DOHH2 (cell line): Measurements from ENCODE around the gene RUNX2.

Experiments used
- H3F3A ChIP-seq: fragments of 200-600 bp; sonication (generic), shearing (Covaris generic); 2 replicates; pipeline ENCODE4 v1.6.0; 2016; ENCODE audit warnings: antibody characterized with exemption, mild to moderate bottlenecking; ENCODE audit not compliant: control insufficient read depth, insufficient read depth
- H3K27ac ChIP-seq: fragments of 200-600 bp; sonication (generic); 2 replicates; pipeline ENCODE4 v1.5.1; 2014; ENCODE audit warnings: low read depth, mild to moderate bottlenecking, low read length, moderate library complexity
- H3K27me3 ChIP-seq: fragments of 200-600 bp; sonication (generic); 2 replicates; pipeline ENCODE4 v1.6.1; 2014; ENCODE audit warnings: mild to moderate bottlenecking, low read length, mixed read lengths; ENCODE audit not compliant: control insufficient read depth
- H3K36me3 ChIP-seq: fragments of 200-600 bp; sonication (generic); 2 replicates; pipeline ENCODE4 v1.6.1; 2014; ENCODE audit warnings: mild to moderate bottlenecking, low read length, moderate library complexity, mixed read lengths; ENCODE audit not compliant: control insufficient read depth
- H3K4me1 ChIP-seq: fragments of 200-600 bp; sonication (generic); 2 replicates; pipeline ENCODE4 v1.6.1; 2014; ENCODE audit warnings: mild to moderate bottlenecking, low read length, mixed read lengths; ENCODE audit not compliant: control insufficient read depth
- H3K4me2 ChIP-seq: fragments of 200-600 bp; sonication (generic); 2 replicates; pipeline ENCODE4 v1.6.0; 2014; ENCODE audit warnings: mild to moderate bottlenecking, low read length, moderate library complexity
- H3K4me3 ChIP-seq: fragments of 200-600 bp; sonication (generic); 2 replicates; pipeline ENCODE4 v1.5.1; 2014; ENCODE audit warnings: mild to moderate bottlenecking, low read length, mixed read lengths
- H3K79me2 ChIP-seq: fragments of 200-600 bp; sonication (generic); 2 replicates; pipeline ENCODE4 v1.6.1; 2014; ENCODE audit warnings: mild to moderate bottlenecking, low read length, mixed read lengths; ENCODE audit not compliant: control insufficient read depth
- H3K9me2 ChIP-seq: fragments of 200-600 bp; sonication (generic); replicated peaks from 2 replicates; pipeline ENCODE4 v1.6.1; 2014; ENCODE audit warnings: mild to moderate bottlenecking, low read length, mixed read lengths; ENCODE audit not compliant: control insufficient read depth
- H3K9me3 ChIP-seq: fragments of 200-600 bp; sonication (generic); 2 replicates; pipeline ENCODE4 v1.6.1; 2014; ENCODE audit warnings: antibody characterized with exemption, low read length, mixed read lengths; ENCODE audit not compliant: control insufficient read depth, insufficient read depth
- H4K20me1 ChIP-seq: fragments of 200-600 bp; sonication (generic); 2 replicates; pipeline ENCODE4 v1.6.0; 2014; ENCODE audit warnings: low read depth, mild to moderate bottlenecking, antibody characterized with exemption, low read length, moderate library complexity; ENCODE audit not compliant: control insufficient read depth, insufficient read depth
- CTCF ChIP-seq: fragments of 200-600 bp; sonication (generic); IDR thresholded peaks from one replicate; pipeline ENCODE4 v1.5.1; 2014; ENCODE audit warnings: antibody characterized with exemption, mild to moderate bottlenecking, low read depth, low read length; ENCODE audit not compliant: poor library complexity, severe bottlenecking
- EZH2phosphoT487 ChIP-seq: fragments of 200-600 bp; sonication (generic); IDR thresholded peaks from 2 replicates; pipeline ENCODE4 v1.6.1; 2017; ENCODE audit warnings: borderline replicate concordance, mild to moderate bottlenecking, antibody characterized with exemption, low read length, moderate library complexity, mixed read lengths

RUNX2 gene

GRCh38 chr6:45472382-45472781 is 144.3 kb downstream of the RUNX2 start:
- Histone ChIP-seq H3K4me1 (no peaks in the 10 kb centered on the region), H3K9me2 (no peaks in the 10 kb centered on the region), H3F3A (no peaks in the 10 kb centered on the region), H3K9me3 (no peaks in the 10 kb centered on the region), H3K4me3 (no peak overlapping the region), H3K79me2 (no peaks in the 10 kb centered on the region), H3K27ac (no peak overlapping the region), H3K4me2 (no peak overlapping the region), H4K20me1 (no peaks in the 10 kb centered on the region), H3K27me3 (no peaks in the 10 kb centered on the region; the same call in 1 of the 2 replicates), H3K36me3 (no peaks in the 10 kb centered on the region)
- TF ChIP-seq EZH2phosphoT487: no peak

- TF ChIP-seq CTCF (no peak), EZH2phosphoT487 (no peak)
- H3K4me3 ChIP-seq: no peak overlapping the region
- H3K9me2 ChIP-seq: no peaks in the 10 kb centered on the region
- H3K36me3 ChIP-seq: no peaks in the 10 kb centered on the region
- H3K27ac ChIP-seq: no peak overlapping the region
- no peaks in the 10 kb centered on the region; the same call in 1 of the 2 replicates for H3K27me3 ChIP-seq
- no peaks in the 10 kb centered on the region for H3F3A ChIP-seq
- H3K79me2 ChIP-seq: no peaks in the 10 kb centered on the region
- H3K4me1 ChIP-seq: peaks cover 2% of the 10 kb centered on the region; the same call in 1 of the 2 replicates
- no peak overlapping the region for H3K4me2 ChIP-seq
- no peaks in the 10 kb centered on the region for H3K9me3 ChIP-seq
- H4K20me1 ChIP-seq: no peaks in the 10 kb centered on the region
Observed at GRCh38 chr6:45473121-45473993, 145.2 kb downstream of the RUNX2 start.

- no peak for TF ChIP-seq CTCF
- Histone ChIP-seq H3K79me2 (no peaks in the 10 kb centered on the region), H3K27me3 (no peaks in the 10 kb centered on the region; the same call in 1 of the 2 replicates), H3K4me1 (peaks cover 4% of the 10 kb centered on the region; the same call in 1 of the 2 replicates), H4K20me1 (no peaks in the 10 kb centered on the region), H3K36me3 (no peaks in the 10 kb centered on the region), H3K4me2 (no peak overlapping the region), H3F3A (no peaks in the 10 kb centered on the region), H3K9me2 (no peaks in the 10 kb centered on the region), H3K9me3 (no peaks in the 10 kb centered on the region), H3K4me3 (no peak overlapping the region), H3K27ac (no peak overlapping the region)
Observed at GRCh38 chr6:45474376-45474775, 146.2 kb downstream of the RUNX2 start.

- Histone ChIP-seq H4K20me1 (no peaks in the 10 kb centered on the region), H3F3A (no peaks in the 10 kb centered on the region), H3K79me2 (no peaks in the 10 kb centered on the region), H3K9me2 (no peaks in the 10 kb centered on the region), H3K4me1 (peaks cover 4% of the 10 kb centered on the region; the same call in 1 of the 2 replicates), H3K27me3 (no peaks in the 10 kb centered on the region; the same call in 1 of the 2 replicates), H3K9me3 (no peaks in the 10 kb centered on the region), H3K36me3 (no peaks in the 10 kb centered on the region), H3K27ac (no peak overlapping the region), H3K4me2 (no peak overlapping the region), H3K4me3 (no peak overlapping the region)
- no peak for TF ChIP-seq CTCF
- no peak for TF ChIP-seq EZH2phosphoT487
Observed at GRCh38 chr6:45476341-45476740, 148.2 kb downstream of the RUNX2 start.
